ENCODE results near the gene CCND1. TPM values are rescaled to one million over a fixed set of nuclear protein-coding genes. Genes with fewer than 3 reads are reported as not detected.

CCND1 gene
- total and polyA plus RNA-seq, 11 donors, result 27.9 to 312 (median 144) TPM

GRCh38 chr11:69682221-69682620, 41.3 kb downstream of the CCND1 start:
- intact Hi-C loops (cut with DNase I), result no loop called here
- 85 to 92% (median 88%) methylated on average over 6 of the region's 6 CpGs for WGBS, 4 donors
- TF ChIP-seq POLR2A (IDR thresholded peaks at IDR 0.05) (no peak), CTCF (IDR thresholded peaks at IDR 0.05) (no peak)
- no peak for ATAC-seq
- DNase-seq, result no peak
- H3K4me1 ChIP-seq, result peaks cover 0 to 7% (median 0%) of the 10 kb centered on the region in 12 donors
- H3K9me3 ChIP-seq, result no peaks in the 10 kb centered on the region
- H3K4me3 ChIP-seq, result no peak overlapping the region
- peaks cover 0 to 13% (median 3%) of the 10 kb centered on the region in 9 donors for H3K27me3 ChIP-seq
- no peak overlapping the region for H3K27ac ChIP-seq
- no peaks in the 10 kb centered on the region for H3K36me3 ChIP-seq

- no peak overlapping the region for H3K4me3 ChIP-seq
- no peaks in the 10 kb centered on the region for H3K36me3 ChIP-seq
- ATAC-seq, result no peak
- peaks cover 0 to 13% (median 3%) of the 10 kb centered on the region in 9 donors for H3K27me3 ChIP-seq
- WGBS, 4 donors, result 84 to 89% (median 87%) methylated on average over 7 of the region's 7 CpGs
- H3K4me1 ChIP-seq, result peaks cover 0 to 7% (median 0%) of the 10 kb centered on the region in 12 donors
- intact Hi-C loops (cut with DNase I), result no loop called here
- no peaks in the 10 kb centered on the region for H3K9me3 ChIP-seq
- no peak for TF ChIP-seq CTCF (IDR thresholded peaks at IDR 0.05)
- no peak for TF ChIP-seq POLR2A (IDR thresholded peaks at IDR 0.05)
- no peak for DNase-seq
- H3K27ac ChIP-seq, result no peak overlapping the region
These were observed 41.8 kb downstream of the CCND1 start for GRCh38 chr11:69682681-69683326.

DNA sequence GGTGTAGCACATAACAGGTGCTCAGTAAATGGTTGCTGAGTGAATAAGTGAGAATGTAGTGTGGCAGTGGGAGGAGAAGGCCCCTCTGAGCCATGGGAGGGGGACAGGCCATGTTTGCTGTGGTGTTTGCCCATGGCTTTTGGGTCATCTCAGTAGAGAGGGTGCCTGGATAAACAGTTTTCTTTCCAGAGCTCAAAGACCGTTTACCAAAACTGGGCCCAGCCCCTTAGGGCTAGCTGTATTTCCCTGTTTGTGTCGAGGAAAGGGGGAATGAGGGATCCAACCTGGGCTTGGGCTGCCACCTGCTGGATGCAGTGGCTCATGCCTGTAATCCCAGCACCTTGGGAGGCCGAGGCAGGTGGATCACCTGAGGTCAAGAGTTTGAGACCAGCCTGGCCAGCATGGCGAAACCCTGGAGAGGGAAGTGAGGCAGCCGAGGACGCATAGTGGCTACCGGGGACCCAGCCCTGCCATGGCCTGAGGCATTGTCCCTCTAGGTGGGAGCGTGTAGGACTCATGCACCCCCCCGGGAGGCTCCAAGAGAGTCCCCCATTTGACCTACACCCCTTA, 42.9 kb downstream of the CCND1 start:
- Histone ChIP-seq H3K9me3 (no peaks in the 10 kb centered on the region), H3K27me3 (peaks cover 0 to 13% (median 3%) of the 10 kb centered on the region in 9 donors), H3K4me1 (peaks cover 0 to 7% (median 0%) of the 10 kb centered on the region in 12 donors), H3K36me3 (no peaks in the 10 kb centered on the region), H3K27ac (no peak overlapping the region), H3K4me3 (no peak overlapping the region)
- WGBS, 4 donors, result 61 to 74% (median 67%) methylated on average over 9 of the region's 9 CpGs
- TF ChIP-seq POLR2A (IDR thresholded peaks at IDR 0.05) (no peak), CTCF (IDR thresholded peaks at IDR 0.05) (peak in 7 of 12 donors; percentile 9 to 40 (median 22))
- ATAC-seq (no peak), DNase-seq (no peak)
- intact Hi-C loops (cut with DNase I), result loop anchor here in 1 of 10 donors (2.0 kb wide), 1 partner anchor 509 kb away; no protein-coding TSS in a partner anchor

- ATAC-seq (no peak), DNase-seq (no peak)
- H3K36me3 ChIP-seq, result no peaks in the 10 kb centered on the region
- H3K27ac ChIP-seq, result no peak overlapping the region
- H3K4me3 ChIP-seq, result no peak overlapping the region
- intact Hi-C loops (cut with DNase I), result loop anchor here in 9 of 10 donors (2.0 to 5.0 kb wide), 7 partner anchors 118 to 513 kb away; no protein-coding TSS in a partner anchor
- H3K9me3 ChIP-seq, result no peaks in the 10 kb centered on the region
- WGBS, 4 donors, result 54 to 63% (median 58%) methylated on average over 10 to 11 of the region's 11 CpGs
- peaks cover 0 to 7% (median 0%) of the 10 kb centered on the region in 12 donors for H3K4me1 ChIP-seq
- TF ChIP-seq CTCF (IDR thresholded peaks at IDR 0.05) (no peak), POLR2A (IDR thresholded peaks at IDR 0.05) (no peak)
- H3K27me3 ChIP-seq, result peaks cover 0 to 13% (median 3%) of the 10 kb centered on the region in 9 donors
These were observed 43.7 kb downstream of the CCND1 start for GRCh38 chr11:69684651-69685050.

Measured in heart left ventricle (tissue), 16 donors.